22Rv1 (cell line): ENCODE data around the gene ST8SIA1.

Experiments
- H3K27ac ChIP-seq: fragments of 450-650 bp; 2 replicates; pipeline ENCODE4 v1.5.1; 2017
- CTCF ChIP-seq: fragments of 450-650 bp; IDR thresholded peaks from 2 replicates; pipeline ENCODE4 v1.5.1; 2017; ENCODE audit warnings: mild to moderate bottlenecking
- ZFX ChIP-seq: fragments of 450-650 bp; IDR thresholded peaks from 2 replicates; pipeline ENCODE4 v1.6.1; 2017; ENCODE audit warnings: antibody characterized with exemption, borderline replicate concordance

The ST8SIA1 gene

GRCh38 chr12:22238211-22238610 is 96.3 kb downstream of the ST8SIA1 start:
- TF ChIP-seq ZFX, result no peak
- no peak for TF ChIP-seq CTCF
- no peak overlapping the region for H3K27ac ChIP-seq

- TF ChIP-seq CTCF (no peak), ZFX (no peak)
- no peak overlapping the region for H3K27ac ChIP-seq
These were observed 99.9 kb downstream of the ST8SIA1 start for GRCh38 chr12:22234561-22234960.

GRCh38 chr12:22231836-22232235 is 102.7 kb downstream of the ST8SIA1 start:
- H3K27ac ChIP-seq, result no peak overlapping the region
- 0 out of 2 replicates have a peak, but pooled peaks have one; percentile 5 for TF ChIP-seq CTCF
- TF ChIP-seq ZFX, result no peak

GRCh38 chr12:22231078-22231477 is 103.4 kb downstream of the ST8SIA1 start:
- TF ChIP-seq ZFX (no peak), CTCF (no peak)
- H3K27ac ChIP-seq, result no peak overlapping the region

GRCh38 chr12:22230280-22230794 is 104.2 kb downstream of the ST8SIA1 start:
- TF ChIP-seq ZFX (no peak), CTCF (no peak)
- no peak overlapping the region for H3K27ac ChIP-seq

- TF ChIP-seq CTCF (no peak), ZFX (no peak)
- no peak overlapping the region for H3K27ac ChIP-seq
These were observed 104.7 kb downstream of the ST8SIA1 start for GRCh38 chr12:22229652-22230279.

- TF ChIP-seq ZFX (no peak), CTCF (no peak)
- no peak overlapping the region for H3K27ac ChIP-seq
These were observed 106.3 kb downstream of the ST8SIA1 start for GRCh38 chr12:22228022-22228875.
